ENCODE data around the gene FBXO31.
"Not testable (repeated sequence)": the region's sequence is repeated elsewhere in the genome, so short reads cannot be mapped to it uniquely, and the experiment has no call there.

The FBXO31 gene

GRCh38 chr16:87362828-87363559 is 20.6 kb downstream of the FBXO31 start:
- DNase-seq (ENCODE audit: low spot score): not testable (repeated sequence)

- no peak for DNase-seq (ENCODE audit: low spot score)
These were observed 21.5 kb downstream of the FBXO31 start for GRCh38 chr16:87361916-87362619.

GRCh38 chr16:87360862-87361610 is 22.5 kb downstream of the FBXO31 start:
- no peak for DNase-seq (ENCODE audit: low spot score)

GRCh38 chr16:87359121-87359520 is 24.5 kb downstream of the FBXO31 start:
- DNase-seq (ENCODE audit: low spot score): no peak

- no peak for DNase-seq (ENCODE audit: low spot score)
These were observed 24.9 kb downstream of the FBXO31 start for GRCh38 chr16:87358696-87359095.

GRCh38 chr16:87358250-87358649 is 25.3 kb downstream of the FBXO31 start:
- DNase-seq (ENCODE audit: low spot score): no peak

- no peak for DNase-seq (ENCODE audit: low spot score)
These were observed 27.1 kb downstream of the FBXO31 start for GRCh38 chr16:87356491-87356853.

- no peak for DNase-seq (ENCODE audit: low spot score)
These were observed 30.0 kb downstream of the FBXO31 start for GRCh38 chr16:87353613-87354012.

GRCh38 chr16:87352818-87353217 is 30.8 kb downstream of the FBXO31 start:
- no peak for DNase-seq (ENCODE audit: low spot score)

- DNase-seq (ENCODE audit: low spot score): no peak
These were observed 32.3 kb downstream of the FBXO31 start for GRCh38 chr16:87351320-87351698.

- no peak for DNase-seq (ENCODE audit: low spot score)
These were observed 32.8 kb downstream of the FBXO31 start for GRCh38 chr16:87350681-87351319.

- DNase-seq (ENCODE audit: low spot score): no peak
These were observed 33.5 kb downstream of the FBXO31 start for GRCh38 chr16:87350031-87350430.

GRCh38 chr16:87348616-87349157 is 34.9 kb downstream of the FBXO31 start:
- DNase-seq (ENCODE audit: low spot score): no peak

GRCh38 chr16:87347932-87348615 is 35.5 kb downstream of the FBXO31 start:
- no peak for DNase-seq (ENCODE audit: low spot score)

GRCh38 chr16:87346517-87347060 is 37.0 kb downstream of the FBXO31 start:
- no peak for DNase-seq (ENCODE audit: low spot score)

- no peak for DNase-seq (ENCODE audit: low spot score)
These were observed 37.7 kb downstream of the FBXO31 start for GRCh38 chr16:87345726-87346424.

GRCh38 chr16:87344931-87345631 is 38.5 kb downstream of the FBXO31 start:
- no peak for DNase-seq (ENCODE audit: low spot score)

GRCh38 chr16:87344165-87344930 is 39.2 kb downstream of the FBXO31 start:
- DNase-seq (ENCODE audit: low spot score): no peak

GRCh38 chr16:87343753-87344050 is 39.9 kb downstream of the FBXO31 start:
- no peak for DNase-seq (ENCODE audit: low spot score)
